Gastroesophageal sphincter (tissue), 3 donors: ENCODE data around the gene MKNK2.
A peak's percentile ranks its signal among the peaks of the same experiment; 100 is the strongest.

Experiments
- POLR2AphosphoS5 ChIP-seq: sonication (generic); formaldehyde crosslinking; IDR thresholded peaks from one replicate; pipeline ENCODE4 v1.6.1; 2017; ENCODE audit warnings: antibody characterized with exemption
- TF ChIP-seq, protein P1 (sequence below), 4 experiments: fragments of 200-600 bp in 2 of 4; fragments of 450-650 bp in 2 of 4; sonication (generic) in 1 of 4; IDR thresholded peaks; one replicate each; pipeline ENCODE4 v1.5.1; 2017 to 2019; ENCODE audit warnings: antibody characterized with exemption in 4 of 4, mild to moderate bottlenecking in 2 of 4, moderate library complexity in 2 of 4

DNA sequence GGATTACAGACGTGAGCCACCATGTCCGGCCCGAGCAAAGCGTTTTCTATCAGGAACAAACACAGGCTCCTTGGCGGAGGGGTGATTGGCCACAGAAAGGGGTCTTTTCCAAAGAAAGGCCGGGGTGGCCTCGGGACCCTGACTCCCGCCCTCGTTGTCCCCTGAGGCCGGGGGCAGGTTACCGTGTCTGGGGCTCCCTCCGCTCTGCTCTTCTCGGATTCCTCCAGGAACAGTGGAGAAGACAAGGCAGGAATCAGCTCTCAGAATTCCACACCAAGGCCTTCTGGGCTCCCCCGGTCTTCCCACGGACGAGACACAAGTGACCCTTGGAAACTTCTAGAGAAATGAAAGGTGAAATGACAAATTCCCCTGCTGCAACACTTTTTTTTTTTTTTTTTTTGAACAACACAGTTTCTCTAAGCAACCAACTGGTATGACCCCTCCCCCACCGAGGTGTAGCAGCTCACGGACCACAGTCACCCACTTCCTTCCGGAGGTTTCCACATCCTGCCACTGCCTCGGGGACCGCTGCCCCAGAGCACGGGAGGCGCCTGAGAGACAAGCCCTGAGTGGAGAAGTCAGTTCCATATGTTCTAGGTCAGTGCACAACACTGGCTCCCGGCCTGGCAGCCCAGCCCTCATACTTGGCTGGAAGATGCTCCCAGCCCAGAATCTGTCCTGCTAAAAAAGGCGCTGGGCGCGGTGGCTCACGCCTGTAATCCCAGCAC lies 34.1 kb upstream of the MKNK2 start:
- TF ChIP-seq, protein P1, sequence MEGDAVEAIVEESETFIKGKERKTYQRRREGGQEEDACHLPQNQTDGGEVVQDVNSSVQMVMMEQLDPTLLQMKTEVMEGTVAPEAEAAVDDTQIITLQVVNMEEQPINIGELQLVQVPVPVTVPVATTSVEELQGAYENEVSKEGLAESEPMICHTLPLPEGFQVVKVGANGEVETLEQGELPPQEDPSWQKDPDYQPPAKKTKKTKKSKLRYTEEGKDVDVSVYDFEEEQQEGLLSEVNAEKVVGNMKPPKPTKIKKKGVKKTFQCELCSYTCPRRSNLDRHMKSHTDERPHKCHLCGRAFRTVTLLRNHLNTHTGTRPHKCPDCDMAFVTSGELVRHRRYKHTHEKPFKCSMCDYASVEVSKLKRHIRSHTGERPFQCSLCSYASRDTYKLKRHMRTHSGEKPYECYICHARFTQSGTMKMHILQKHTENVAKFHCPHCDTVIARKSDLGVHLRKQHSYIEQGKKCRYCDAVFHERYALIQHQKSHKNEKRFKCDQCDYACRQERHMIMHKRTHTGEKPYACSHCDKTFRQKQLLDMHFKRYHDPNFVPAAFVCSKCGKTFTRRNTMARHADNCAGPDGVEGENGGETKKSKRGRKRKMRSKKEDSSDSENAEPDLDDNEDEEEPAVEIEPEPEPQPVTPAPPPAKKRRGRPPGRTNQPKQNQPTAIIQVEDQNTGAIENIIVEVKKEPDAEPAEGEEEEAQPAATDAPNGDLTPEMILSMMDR (IDR thresholded peaks at IDR 0.05) = no peak
- TF ChIP-seq POLR2AphosphoS5 = peak; percentile 2
